ENCODE results near the gene ZNF267. TPM values are rescaled to one million over a fixed set of nuclear protein-coding genes. Genes with fewer than 3 reads are reported as not detected.

The ZNF267 gene
- total and polyA plus RNA-seq, 2 of the 13 experiments (the other 11 are each of a cell fraction or from before 2014, with no cell fraction given), result 3.0 to 30.0 TPM

GRCh38 chr16:31913668-31914067 lies 40.1 kb downstream of the ZNF267 start:
- ChIA-PET CTCF (ENCODE audit: low intra/inter-chr PET ratio, low total read pairs) (no interaction called here), POLR2A (no interaction called here)
- H2AFZ ChIP-seq (ENCODE audit: low read length), result no peak overlapping the region
- H3K4me2 ChIP-seq (ENCODE audit: low read depth, low read length), result no peak overlapping the region
- FAIRE-seq (no peak), ATAC-seq (no peak), DNase-seq (ENCODE audit: low spot score) (no peak)
- no peak overlapping the region for H3K9ac ChIP-seq (ENCODE audit: insufficient read depth, low read depth, low read length)
- BruUV-seq (replicated peaks), result no TSS peak
- H3K4me1 ChIP-seq (ENCODE audit: insufficient read depth, low read length), result no peaks in the 10 kb centered on the region
- H3K9me3 ChIP-seq (ENCODE audit: low read length), result peaks cover 100% of the 10 kb centered on the region
- H3K27me3 ChIP-seq (ENCODE audit: control insufficient read depth in 1 of 2, insufficient read depth in 2 of 2, low read length in 2 of 2), result no peaks in the 10 kb centered on the region
- 100% methylated on average over 1 of the region's 1 CpG for WGBS (ENCODE audit: low lambda C conversion rate)
- H3K36me3 ChIP-seq (replicated peaks in 1 of 2; ENCODE audit: control insufficient read depth in 1 of 2, insufficient read depth in 2 of 2, low read length in 2 of 2), result peaks cover 26 to 46% of the 10 kb centered on the region in 2 experiments
- H3K79me2 ChIP-seq (ENCODE audit: insufficient read depth, low read length), result peaks cover 25% of the 10 kb centered on the region
- H4K20me1 ChIP-seq (ENCODE audit: insufficient read depth, low read length), result no peaks in the 10 kb centered on the region
- H3K4me3 ChIP-seq (replicated peaks in 1 of 3; ENCODE audit: insufficient read depth in 1 of 3, low read depth in 2 of 3, low read length in 3 of 3), result no peak overlapping the region
- no peak for TF ChIP-seq AHR (CRISPR knock-in tag; IDR thresholded peaks at IDR 0.05)
- no peak for TF ChIP-seq ZBTB25 (CRISPR knock-in tag; IDR thresholded peaks at IDR 0.05)
- TF ChIP-seq RXRA (CRISPR knock-in tag; IDR thresholded peaks at IDR 0.05), result no peak
- no peak for TF ChIP-seq ZBTB34 (CRISPR knock-in tag; IDR thresholded peaks at IDR 0.05)
- TF ChIP-seq MAFF (IDR thresholded peaks at IDR 0.05; ENCODE audit: low read depth, low read length), result peak; percentile 87
- peak; percentile 86 to 95 for TF ChIP-seq MAFK (conservative IDR thresholded peaks at IDR 0.05 in 1 of 2, IDR thresholded peaks at IDR 0.05 in 1 of 2; ENCODE audit: low read length in 2 of 2)
- no peak for TF ChIP-seq ZKSCAN5 (CRISPR knock-in tag; IDR thresholded peaks at IDR 0.05)
- no peak for TF ChIP-seq SRSF9 (IDR thresholded peaks at IDR 0.05; ENCODE audit: borderline replicate concordance, insufficient read depth, low read depth, low read length, poor library complexity, severe bottlenecking)
- no peak for TF ChIP-seq CHCHD3 (CRISPR knock-in tag; IDR thresholded peaks at IDR 0.05)
- H3K27ac ChIP-seq (ENCODE audit: extremely low read length, insufficient read depth, low read length), result no peak overlapping the region
- in situ Hi-C loops (cut with HindIII; ENCODE audit: extremely low pct_ligation_motif_present, low pct_unique_long_range_greater_than_20kb) (no loop called here), intact Hi-C loops (cut with micrococcal nuclease; ENCODE audit: unreplicated experiment) (no loop called here)
